ENCODE measurements around the gene TNFSF11.

- TF ChIP-seq EZH2 (IDR thresholded peaks at IDR 0.05) (no peak), POLR2AphosphoS5 (IDR thresholded peaks at IDR 0.05; ENCODE audit: borderline replicate concordance, low read depth, low read length) (no peak)
Measured at GRCh38 chr13:42545842-42546241, 28.1 kb upstream of the TNFSF11 start.
